ENCODE results near the gene DCAF11. TPM values are rescaled to one million over a fixed set of nuclear protein-coding genes. Genes with fewer than 3 reads are reported as not detected.

Gene DCAF11
- total and polyA plus RNA-seq, 2 donors (not counting 1 experiment from before 2014, with no cell fraction given), result 64.5 to 96.3 TPM

DNA sequence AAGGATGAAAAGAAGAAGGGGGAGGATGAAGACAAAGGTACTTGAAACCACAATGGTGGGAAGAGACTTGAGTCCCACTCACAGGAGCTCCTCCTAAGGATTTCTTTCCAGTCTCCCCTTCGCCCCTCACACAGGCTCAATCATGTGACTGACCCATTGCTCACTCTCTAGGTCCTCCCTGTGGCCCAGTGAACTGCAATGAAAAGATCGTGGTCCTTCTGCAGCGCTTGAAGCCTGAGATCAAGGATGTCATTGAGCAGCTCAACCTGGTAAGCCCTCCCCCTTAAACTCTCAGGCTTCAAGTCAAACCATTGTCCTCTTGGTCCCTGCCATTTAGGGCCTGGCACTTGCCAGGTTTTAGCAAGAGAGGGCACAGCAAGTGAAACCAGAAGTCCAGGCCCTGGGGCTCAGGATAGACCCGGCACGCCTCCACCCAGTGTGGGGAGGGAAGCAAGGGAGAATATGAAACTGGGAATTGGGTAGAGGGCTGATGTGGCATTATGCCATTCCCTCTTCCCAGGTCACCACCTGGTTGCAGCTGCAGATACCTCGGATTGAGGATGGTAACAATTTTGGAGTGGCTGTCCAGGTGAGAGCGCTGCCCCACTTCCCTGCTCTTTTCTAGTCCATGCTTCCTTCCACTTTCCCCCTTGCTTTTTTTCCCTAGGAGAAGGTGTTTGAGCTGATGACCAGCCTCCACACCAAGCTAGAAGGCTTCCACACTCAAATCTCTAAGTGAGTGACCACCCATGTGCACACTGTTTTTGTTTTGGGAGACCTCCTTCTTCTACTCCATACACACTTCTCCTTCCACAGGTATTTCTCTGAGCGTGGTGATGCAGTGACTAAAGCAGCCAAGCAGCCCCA is 23.2 kb downstream of the DCAF11 start:
- Histone ChIP-seq H3K4me1 (ENCODE audit: control insufficient read depth in 2 of 2, insufficient read depth in 2 of 2, low read length in 2 of 2) (peaks cover 28 to 41% of the 10 kb centered on the region in 2 donors), H3K27ac (ENCODE audit: low read length in 2 of 2) (peak overlapping the region in 1 of 2 donors; percentile 97), H3K9ac (ENCODE audit: low read length) (no peak overlapping the region), H3K4me3 (ENCODE audit: control extremely low read depth in 1 of 5, extremely low read depth in 1 of 5, insufficient read depth in 1 of 5, low read depth in 2 of 5, low read length in 4 of 5) (no peak overlapping the region), H2AFZ (ENCODE audit: insufficient read depth, low read depth, low read length, poor library complexity, severe bottlenecking) (no peak overlapping the region), H3K9me3 (ENCODE audit: control extremely low read depth in 1 of 3, control insufficient read depth in 2 of 3, insufficient read depth in 1 of 3, low read length in 2 of 3) (no peaks in the 10 kb centered on the region), H3K36me3 (replicated peaks in 1 of 2; ENCODE audit: control extremely low read depth in 1 of 2, control insufficient read depth in 1 of 2, extremely low read depth in 1 of 2, insufficient read depth in 2 of 2, low read length in 1 of 2) (peaks cover 0 to 27% of the 10 kb centered on the region in 2 experiments), H3K4me2 (replicated peaks; ENCODE audit: low read depth, low read length, poor library complexity, severe bottlenecking) (peak overlapping the region; percentile 90), H3K27me3 (replicated peaks in 1 of 4; ENCODE audit: control extremely low read depth in 1 of 4, control insufficient read depth in 3 of 4, insufficient read depth in 4 of 4, low read length in 3 of 4) (no peaks in the 10 kb centered on the region), H3K79me2 (ENCODE audit: control insufficient read depth, insufficient read depth, low read length) (peaks cover 55% of the 10 kb centered on the region), H4K20me1 (ENCODE audit: control insufficient read depth, insufficient read depth, low read length, poor library complexity, severe bottlenecking) (peaks cover 16% of the 10 kb centered on the region)
- peak overlapping the region; percentile 92 for H3K4me3 Mint-ChIP-seq
- WGBS (ENCODE audit: insufficient coverage), result 100% methylated on average over 4 of the region's 8 CpGs
- ChIA-PET CTCF (interaction anchor here (0.7 to 4.6 kb wide), 9 partner anchors 9 to 196 kb away, joined by 3 to 43 read pairs (median 7); partner anchors contain the start of genes DCAF11, IRF9, NRL and PSME2), POLR2A (interaction anchor here (0.6 to 3.3 kb wide), 5 partner anchors 9 to 56 kb away, joined by 3 to 49 read pairs (median 4); partner anchors contain the start of genes DCAF11, NRL, PSME2 and RNF31)
- ATAC-seq (ENCODE audit: low read depth) (no peak), DNase-seq (no peak)
- TF ChIP-seq CTCF (IDR thresholded peaks at IDR 0.05), result no peak
- TF ChIP-seq EZH2 (IDR thresholded peaks at IDR 0.05; ENCODE audit: borderline replicate concordance, insufficient read depth, low read depth, low read length, poor library complexity, severe bottlenecking), result no peak
- peak overlapping the region; percentile 56 for H3K27ac Mint-ChIP-seq
- H3K4me1 Mint-ChIP-seq, result peaks cover 59% of the 10 kb centered on the region
- H3K27me3 Mint-ChIP-seq, result no peaks in the 10 kb centered on the region
- no peaks in the 10 kb centered on the region for H3K9me3 Mint-ChIP-seq (ENCODE audit: insufficient read depth)
- intact Hi-C loops (cut with micrococcal nuclease), result loop anchor here (2.0 kb wide), 1 partner anchor 57 kb away; no protein-coding TSS in a partner anchor
